HEK293 (cell line): ENCODE data around the gene MTCL1.

Source experiments
- CTCF ChIP-seq: fragments of 450-650 bp; formaldehyde crosslinking; IDR thresholded peaks from 2 replicates; pipeline ENCODE4 v1.5.1; 2016; ENCODE audit warnings: missing biosample characterization, missing genetic modification characterization
- ZBTB17 ChIP-seq: fragments of 450-650 bp; formaldehyde crosslinking; IDR thresholded peaks from 2 replicates; pipeline ENCODE4 v1.5.1; 2016; ENCODE audit warnings: missing biosample characterization, missing genetic modification characterization
- ZBTB21 ChIP-seq: fragments of 450-650 bp; formaldehyde crosslinking; IDR thresholded peaks from 2 replicates; pipeline ENCODE4 v1.5.1; 2017; ENCODE audit warnings: missing biosample characterization, missing genetic modification characterization
- ZNF184 ChIP-seq: fragments of 450-650 bp; IDR thresholded peaks from 2 replicates; pipeline ENCODE4 v1.5.1; 2018; ENCODE audit warnings: missing biosample characterization, mild to moderate bottlenecking, missing genetic modification characterization
- ZNF530 ChIP-seq: fragments of 450-650 bp; formaldehyde crosslinking; IDR thresholded peaks from 2 replicates; pipeline ENCODE4 v1.5.1; 2016; ENCODE audit warnings: low read depth, missing biosample characterization, missing genetic modification characterization
- ZNF544 ChIP-seq: fragments of 450-650 bp; formaldehyde crosslinking; IDR thresholded peaks from 2 replicates; pipeline ENCODE4 v1.5.0; 2017; ENCODE audit warnings: missing biosample characterization, missing genetic modification characterization
- ZSCAN30 ChIP-seq: fragments of 450-650 bp; IDR thresholded peaks from 2 replicates; pipeline ENCODE4 v1.5.1; 2018; ENCODE audit warnings: missing biosample characterization, mild to moderate bottlenecking, missing genetic modification characterization, moderate library complexity

- TF ChIP-seq ZBTB21 (tag by site-specific recombination): no peak
- no peak for TF ChIP-seq ZBTB17 (tag by site-specific recombination)
- TF ChIP-seq ZNF544 (tag by site-specific recombination): no peak
- TF ChIP-seq ZNF530: no peak
- TF ChIP-seq ZSCAN30: no peak
- no peak for TF ChIP-seq CTCF (tag by site-specific recombination)
- no peak for TF ChIP-seq ZNF184 (tag by site-specific recombination)
Measured at GRCh38 chr18:8823530-8823929, 118.2 kb downstream of the MTCL1 start.
